Breast epithelium (tissue), 3 donors: ENCODE measurements around the gene PPM1L.

Source experiments
- POLR2A ChIP-seq: fragments of 450-650 bp; IDR thresholded peaks from one replicate; pipeline ENCODE4 v1.6.1; 2016; ENCODE audit warnings: antibody characterized with exemption, mild to moderate bottlenecking, moderate library complexity
- TF ChIP-seq, protein P1 (sequence below), 3 donors: fragments of 450-650 bp; IDR thresholded peaks; one replicate each; pipeline ENCODE4 v1.5.1; 2016 to 2017; ENCODE audit warnings: antibody characterized with exemption in 3 of 3, mild to moderate bottlenecking in 3 of 3, moderate library complexity in 3 of 3

- TF ChIP-seq, protein P1, sequence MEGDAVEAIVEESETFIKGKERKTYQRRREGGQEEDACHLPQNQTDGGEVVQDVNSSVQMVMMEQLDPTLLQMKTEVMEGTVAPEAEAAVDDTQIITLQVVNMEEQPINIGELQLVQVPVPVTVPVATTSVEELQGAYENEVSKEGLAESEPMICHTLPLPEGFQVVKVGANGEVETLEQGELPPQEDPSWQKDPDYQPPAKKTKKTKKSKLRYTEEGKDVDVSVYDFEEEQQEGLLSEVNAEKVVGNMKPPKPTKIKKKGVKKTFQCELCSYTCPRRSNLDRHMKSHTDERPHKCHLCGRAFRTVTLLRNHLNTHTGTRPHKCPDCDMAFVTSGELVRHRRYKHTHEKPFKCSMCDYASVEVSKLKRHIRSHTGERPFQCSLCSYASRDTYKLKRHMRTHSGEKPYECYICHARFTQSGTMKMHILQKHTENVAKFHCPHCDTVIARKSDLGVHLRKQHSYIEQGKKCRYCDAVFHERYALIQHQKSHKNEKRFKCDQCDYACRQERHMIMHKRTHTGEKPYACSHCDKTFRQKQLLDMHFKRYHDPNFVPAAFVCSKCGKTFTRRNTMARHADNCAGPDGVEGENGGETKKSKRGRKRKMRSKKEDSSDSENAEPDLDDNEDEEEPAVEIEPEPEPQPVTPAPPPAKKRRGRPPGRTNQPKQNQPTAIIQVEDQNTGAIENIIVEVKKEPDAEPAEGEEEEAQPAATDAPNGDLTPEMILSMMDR (IDR thresholded peaks at IDR 0.05) = no peak
- no peak for TF ChIP-seq POLR2A
Observed at GRCh38 chr3:160828880-160829279, 72.8 kb downstream of the PPM1L start.
